HepG2 (cell line): ENCODE results near the gene URI1. TPM values are rescaled to one million over a fixed set of nuclear protein-coding genes. Genes with fewer than 3 reads are reported as not detected.
A peak's percentile ranks its signal among the peaks of the same experiment; 100 is the strongest.

ENCODE experiments used
- ATAC-seq: fragments of 200-7000 bp; cut with Tn5 transposase; 3 replicates; pipeline ENCODE4 v1.9.1; 2020; ENCODE audit warnings: mild to moderate bottlenecking, moderate library complexity
- BruUV-seq: library from RNA; stranded (reverse); fragments of 400-500 nt; replicated peaks from 2 replicates; lab custom pipeline; 2021; lab: Mats Ljungman, UMichigan
- CTCF ChIA-PET: fragments of 300-600 bp; formaldehyde crosslinking; extraction: SDS; loops from one replicate; lab custom pipeline; 2021; ENCODE audit warnings: low total read pairs, inconsistent platforms, low intra/inter-chr PET ratio; lab: Yijun Ruan, JAX
- POLR2A ChIA-PET: fragments of 350-600 bp; sonication (Branson Sonifier 250); formaldehyde crosslinking; loops from one replicate; lab custom pipeline; 2020; ENCODE audit warnings: antibody characterized with exemption, inconsistent platforms; lab: Yijun Ruan, JAX
- DNase-seq: peaks from one replicate; pipeline ENCODE4 v3.0.0-alpha.2; 2015; ENCODE audit warnings: low spot score
- FAIRE-seq: peaks from 3 replicates; lab custom pipeline; 2011; peaks lifted over from hg19 to GRCh38; lab: Jason Lieb, UNC
- H2AFZ ChIP-seq: one replicate; pipeline ENCODE4 v1.6.1; 2011; ENCODE audit warnings: low read length, inconsistent platforms
- H3K27ac ChIP-seq: fragments of 300-600 bp; 3 replicates; pipeline ENCODE4 v1.8.0; 2011; ENCODE audit warnings: mixed run types, mild to moderate bottlenecking, mixed read lengths, low read length, inconsistent platforms; ENCODE audit not compliant: insufficient read depth; ENCODE audit errors: extremely low read length
- H3K27me3 ChIP-seq, 2 experiments: fragments of 200-600 bp in 1 of 2; 2 replicates in 1 of 2; 3 replicates in 1 of 2; pipeline versions ENCODE4 v1.6.0 to v1.8.0; 2011; ENCODE audit warnings: low read length in 2 of 2, mild to moderate bottlenecking in 2 of 2, moderate library complexity in 2 of 2, inconsistent platforms in 1 of 2; ENCODE audit not compliant: insufficient read depth in 2 of 2, control insufficient read depth in 1 of 2
- H3K36me3 ChIP-seq, 2 experiments: fragments of 200-600 bp in 1 of 2; replicated peaks in 1 of 2; 2 replicates in 1 of 2; 3 replicates in 1 of 2; pipeline versions ENCODE4 v1.5.1 to v1.8.0; 2011; ENCODE audit warnings: low read length in 2 of 2, inconsistent platforms in 1 of 2; ENCODE audit not compliant: insufficient read depth in 2 of 2, control insufficient read depth in 1 of 2
- H3K4me1 ChIP-seq: 2 replicates; pipeline ENCODE4 v1.5.1; 2012; ENCODE audit warnings: low read length, inconsistent platforms; ENCODE audit not compliant: insufficient read depth
- H3K4me2 ChIP-seq: 2 replicates; pipeline ENCODE4 v1.6.0; 2011; ENCODE audit warnings: low read depth, low read length, inconsistent platforms
- H3K4me3 ChIP-seq, 3 experiments: fragments of 200-600 bp in 1 of 3; sonication (generic), shearing (Covaris generic) in 1 of 3; replicated peaks in 1 of 3; 2 replicates each; pipeline ENCODE4 v1.5.1; 2011 to 2016; ENCODE audit warnings: low read length in 3 of 3, inconsistent platforms in 2 of 3, low read depth in 2 of 3, mild to moderate bottlenecking in 2 of 3, control low read depth in 1 of 3, mixed read lengths in 1 of 3; ENCODE audit not compliant: insufficient read depth in 1 of 3
- H3K79me2 ChIP-seq: one replicate; pipeline ENCODE4 v1.6.1; 2011; ENCODE audit warnings: low read length, inconsistent platforms; ENCODE audit not compliant: insufficient read depth
- H3K9ac ChIP-seq: 2 replicates; pipeline ENCODE4 v1.6.0; 2011; ENCODE audit warnings: mild to moderate bottlenecking, low read depth, low read length, inconsistent platforms; ENCODE audit not compliant: insufficient read depth
- H3K9me3 ChIP-seq: 2 replicates; pipeline ENCODE4 v1.5.1; 2012; ENCODE audit warnings: mild to moderate bottlenecking, low read length
- H4K20me1 ChIP-seq: 2 replicates; pipeline ENCODE4 v1.6.0; 2011; ENCODE audit warnings: inconsistent platforms, mild to moderate bottlenecking, low read length, moderate library complexity; ENCODE audit not compliant: insufficient read depth
- CC2D1A ChIP-seq: sonication (generic); formaldehyde crosslinking; IDR thresholded peaks from 2 replicates; pipeline ENCODE4 v1.8.1; 2023; ENCODE audit warnings: mild to moderate bottlenecking, missing genetic modification reagents
- CCDC6 ChIP-seq: sonication (generic); formaldehyde crosslinking; IDR thresholded peaks from 2 replicates; pipeline ENCODE4 v1.8.1; 2022; ENCODE audit warnings: mild to moderate bottlenecking, missing genetic modification reagents, moderate library complexity
- FOXJ3 ChIP-seq: sonication (generic); formaldehyde crosslinking; IDR thresholded peaks from 2 replicates; pipeline ENCODE4 v1.4.0; 2020; ENCODE audit warnings: missing genetic modification reagents, mild to moderate bottlenecking, borderline replicate concordance
- GRHL1 ChIP-seq: sonication (generic); formaldehyde crosslinking; conservative IDR thresholded peaks from 2 replicates; pipeline ENCODE4 v1.8.0; 2022; ENCODE audit warnings: missing genetic modification reagents
- HDAC2 ChIP-seq: sonication (generic); formaldehyde crosslinking; IDR thresholded peaks from 2 replicates; pipeline ENCODE4 v1.4.0; 2020; ENCODE audit warnings: missing genetic modification reagents
- HNRNPH1 ChIP-seq: fragments of 200-400 bp; formaldehyde crosslinking; optimal IDR thresholded peaks from 2 replicates; pipeline ENCODE3; 2017; ENCODE audit warnings: mild to moderate bottlenecking, low read depth, low read length
- KDM6A ChIP-seq: IDR thresholded peaks from 2 replicates; pipeline ENCODE4 v1.6.1; 2016; ENCODE audit warnings: low read depth
- MEIS1 ChIP-seq: sonication (generic); formaldehyde crosslinking; IDR thresholded peaks from 2 replicates; pipeline ENCODE4 v1.9.0; 2021; ENCODE audit warnings: mild to moderate bottlenecking, missing genetic modification reagents, moderate library complexity, borderline replicate concordance
- MTA3 ChIP-seq: sonication (generic); formaldehyde crosslinking; IDR thresholded peaks from 2 replicates; pipeline ENCODE4 v1.4.0; 2020; ENCODE audit warnings: missing genetic modification reagents
- NR2F6 ChIP-seq, 2 experiments: IDR thresholded peaks; 2 replicates each; pipeline ENCODE4 v1.6.1; 2016; ENCODE audit warnings: antibody characterized with exemption in 1 of 2, mild to moderate bottlenecking in 1 of 2
- PAX8 ChIP-seq: sonication (generic); formaldehyde crosslinking; IDR thresholded peaks from 2 replicates; pipeline ENCODE4 v1.8.0; 2022; ENCODE audit warnings: mild to moderate bottlenecking, missing genetic modification reagents, borderline replicate concordance
- ZFX ChIP-seq: sonication (generic); formaldehyde crosslinking; IDR thresholded peaks from 2 replicates; pipeline ENCODE4 v1.4.0; 2020; ENCODE audit warnings: mild to moderate bottlenecking, low read depth, missing genetic modification reagents, moderate library complexity
- ZNF124 ChIP-seq: sonication (generic); formaldehyde crosslinking; IDR thresholded peaks from 2 replicates; pipeline ENCODE4 v1.4.0; 2020; ENCODE audit warnings: missing genetic modification reagents
- ZNF33B ChIP-seq: sonication (generic); formaldehyde crosslinking; IDR thresholded peaks from 2 replicates; pipeline ENCODE4 v1.5.1; 2020; ENCODE audit warnings: mild to moderate bottlenecking, missing genetic modification reagents
- ZNF710 ChIP-seq: sonication (generic); formaldehyde crosslinking; IDR thresholded peaks from 2 replicates; pipeline ENCODE4 v1.5.0; 2020; ENCODE audit warnings: mild to moderate bottlenecking, missing genetic modification reagents, borderline replicate concordance
- ZNF772 ChIP-seq: sonication (generic); formaldehyde crosslinking; IDR thresholded peaks from 2 replicates; pipeline ENCODE4 v1.5.0; 2020; ENCODE audit warnings: mild to moderate bottlenecking, missing genetic modification reagents
- WGBS: methylation state at CpG from one replicate; pipeline ENCODE4 v1.1.6; 2017; ENCODE audit warnings: low lambda C conversion rate; 5-methylcytosine and 5-hydroxymethylcytosine counted together
- in situ Hi-C: cut with HindIII; loops from 2 replicates; pipeline ENCODE4 v1.10.0; 2017; ENCODE audit warnings: low pct_unique_long_range_greater_than_20kb; ENCODE audit not compliant: extremely low pct_ligation_motif_present
- intact Hi-C: fragments of 100-400 bp; cut with micrococcal nuclease; formaldehyde crosslinking; loops from one replicate; pipeline ENCODE4 v1.10.0; 2022; ENCODE audit not compliant: unreplicated experiment
- polyA plus RNA-seq, 8 experiments: library from polyadenylated mRNA; depleted of rRNA in 3 of 8; stranded (reverse) in 7 of 8; unstranded in 1 of 8; fragments of >200 nt; fragmentation: Illumina TruSeq in 4 of 8; extraction: Trizol in 4 of 8; gene quantifications; 2 replicates each; pipeline versions ENCODE4 v1.2.1 to v1.2.3, GENCODE V29; 2011 to 2016; ENCODE audit warnings: low read depth in 4 of 8, missing spikeins in 1 of 8, mixed read lengths in 1 of 8; ENCODE audit not compliant: insufficient read depth in 1 of 8
- total RNA-seq, 5 experiments: library from RNA; depleted of rRNA; stranded (reverse); fragments of >200 nt; fragmentation: Illumina TruSeq; extraction: Trizol; gene quantifications; 2 replicates each; pipeline ENCODE4 v1.2.3, GENCODE V29; 2016; ENCODE audit warnings: low read depth in 1 of 5
- TF ChIP-seq, protein P1 (sequence below): sonication (generic); formaldehyde crosslinking; IDR thresholded peaks from 2 replicates; pipeline ENCODE4 v1.4.0; 2020; ENCODE audit warnings: missing genetic modification reagents
- TF ChIP-seq, protein P2 (sequence below): sonication (generic); formaldehyde crosslinking; IDR thresholded peaks from 2 replicates; pipeline ENCODE4 v1.5.0; 2020; ENCODE audit warnings: mild to moderate bottlenecking, missing genetic modification reagents, moderate library complexity

URI1 gene
- total and polyA plus RNA-seq, 2 of the 13 experiments (the other 11 are each of a cell fraction or from before 2014, with no cell fraction given) = 43.6 to 67.9 TPM

GRCh38 chr19:30064348-30064699, 122.3 kb downstream of the URI1 start (continued):
- no peak for TF ChIP-seq ZNF710 (CRISPR knock-in tag)
- TF ChIP-seq HDAC2 (CRISPR knock-in tag) = no peak
- TF ChIP-seq ZNF772 (CRISPR knock-in tag) = no peak
- TF ChIP-seq, protein P1, sequence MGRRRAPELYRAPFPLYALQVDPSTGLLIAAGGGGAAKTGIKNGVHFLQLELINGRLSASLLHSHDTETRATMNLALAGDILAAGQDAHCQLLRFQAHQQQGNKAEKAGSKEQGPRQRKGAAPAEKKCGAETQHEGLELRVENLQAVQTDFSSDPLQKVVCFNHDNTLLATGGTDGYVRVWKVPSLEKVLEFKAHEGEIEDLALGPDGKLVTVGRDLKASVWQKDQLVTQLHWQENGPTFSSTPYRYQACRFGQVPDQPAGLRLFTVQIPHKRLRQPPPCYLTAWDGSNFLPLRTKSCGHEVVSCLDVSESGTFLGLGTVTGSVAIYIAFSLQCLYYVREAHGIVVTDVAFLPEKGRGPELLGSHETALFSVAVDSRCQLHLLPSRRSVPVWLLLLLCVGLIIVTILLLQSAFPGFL (CRISPR knock-in tag) = no peak
- no peak for TF ChIP-seq ZNF124 (CRISPR knock-in tag)
- TF ChIP-seq CCDC6 = no peak
- TF ChIP-seq KDM6A = no peak
- no peak for TF ChIP-seq NR2F6 (IDR thresholded peaks at IDR 0.05)
- TF ChIP-seq NR2F6 (CRISPR knock-in tag; IDR thresholded peaks at IDR 0.05) = no peak

DNA sequence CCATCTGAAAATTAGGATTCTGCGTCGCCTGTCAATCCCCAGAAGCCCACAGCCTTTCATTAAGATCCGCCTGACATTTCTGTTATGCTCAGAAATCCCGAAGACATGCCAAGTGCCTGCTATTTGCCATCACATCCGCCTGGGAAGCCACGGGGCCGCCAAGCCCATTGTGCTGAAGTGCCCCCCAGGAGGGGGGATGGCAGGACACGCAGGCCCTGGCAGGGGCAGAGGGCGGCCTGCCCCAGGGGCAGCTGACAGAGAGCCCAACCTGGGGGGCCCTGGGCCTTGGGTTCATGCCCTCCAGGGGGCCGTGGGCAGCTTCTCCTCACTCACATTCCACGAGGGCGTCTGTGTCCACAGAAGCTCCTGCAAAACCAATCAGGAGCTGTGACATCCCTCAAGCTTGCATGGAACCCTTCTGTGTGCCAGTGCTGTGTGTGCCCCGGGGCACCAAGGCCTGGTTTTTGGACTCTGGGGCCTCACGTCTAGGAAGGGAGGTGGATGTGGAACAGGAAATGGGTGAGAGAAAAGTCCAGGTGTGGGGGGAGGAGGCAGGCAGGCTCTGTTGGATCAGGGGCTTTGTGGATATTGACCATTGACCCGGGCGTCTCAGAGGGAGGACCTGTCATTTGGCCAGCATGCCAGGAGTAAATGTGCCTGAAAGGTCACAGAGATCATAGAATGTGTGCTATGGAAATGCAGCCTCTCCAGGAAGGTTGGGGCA, 122.9 kb downstream of the URI1 start:
- Histone ChIP-seq H3K9me3 (no peaks in the 10 kb centered on the region), H3K27ac (no peak overlapping the region), H3K4me1 (peaks cover 18% of the 10 kb centered on the region), H3K4me3 (no peak overlapping the region), H3K79me2 (no peaks in the 10 kb centered on the region), H2AFZ (no peak overlapping the region), H3K4me2 (peak overlapping the region; percentile 38; the same call in 1 of the 2 replicates), H3K9ac (no peak overlapping the region), H4K20me1 (no peaks in the 10 kb centered on the region), H3K36me3 (no peaks in the 10 kb centered on the region), H3K27me3 (no peaks in the 10 kb centered on the region; a peak in 2 of 5 replicates)
- intact Hi-C loops (no loop called here), in situ Hi-C loops (no loop called here)
- peak; percentile 38 for ATAC-seq
- BruUV-seq = no TSS peak
- FAIRE-seq = no peak
- DNase-seq = no peak
- ChIA-PET CTCF (no interaction called here), POLR2A (no interaction called here)
- WGBS = 47% methylated on average over 10 of the region's 16 CpGs
- TF ChIP-seq ZNF33B = no peak
- no peak for TF ChIP-seq MEIS1
- TF ChIP-seq CC2D1A (CRISPR knock-in tag) = no peak
- no peak for TF ChIP-seq MTA3
- TF ChIP-seq, protein P2, sequence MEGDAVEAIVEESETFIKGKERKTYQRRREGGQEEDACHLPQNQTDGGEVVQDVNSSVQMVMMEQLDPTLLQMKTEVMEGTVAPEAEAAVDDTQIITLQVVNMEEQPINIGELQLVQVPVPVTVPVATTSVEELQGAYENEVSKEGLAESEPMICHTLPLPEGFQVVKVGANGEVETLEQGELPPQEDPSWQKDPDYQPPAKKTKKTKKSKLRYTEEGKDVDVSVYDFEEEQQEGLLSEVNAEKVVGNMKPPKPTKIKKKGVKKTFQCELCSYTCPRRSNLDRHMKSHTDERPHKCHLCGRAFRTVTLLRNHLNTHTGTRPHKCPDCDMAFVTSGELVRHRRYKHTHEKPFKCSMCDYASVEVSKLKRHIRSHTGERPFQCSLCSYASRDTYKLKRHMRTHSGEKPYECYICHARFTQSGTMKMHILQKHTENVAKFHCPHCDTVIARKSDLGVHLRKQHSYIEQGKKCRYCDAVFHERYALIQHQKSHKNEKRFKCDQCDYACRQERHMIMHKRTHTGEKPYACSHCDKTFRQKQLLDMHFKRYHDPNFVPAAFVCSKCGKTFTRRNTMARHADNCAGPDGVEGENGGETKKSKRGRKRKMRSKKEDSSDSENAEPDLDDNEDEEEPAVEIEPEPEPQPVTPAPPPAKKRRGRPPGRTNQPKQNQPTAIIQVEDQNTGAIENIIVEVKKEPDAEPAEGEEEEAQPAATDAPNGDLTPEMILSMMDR (CRISPR knock-in tag) = no peak
- TF ChIP-seq ZFX (CRISPR knock-in tag) = peak; percentile 22; the same call in 1 of the 2 replicates
- no peak for TF ChIP-seq PAX8 (CRISPR knock-in tag)
- no peak for TF ChIP-seq FOXJ3 (CRISPR knock-in tag)
- no peak for TF ChIP-seq GRHL1 (CRISPR knock-in tag)
- no peak for TF ChIP-seq HNRNPH1
